A549 (cell line): ENCODE measurements around the gene PAK3. TPM values are rescaled to one million over a fixed set of nuclear protein-coding genes. Genes with fewer than 3 reads are reported as not detected.

Experiments
- ATAC-seq, 2 experiments: fragments of 200-7000 bp in 1 of 2; fragments of >200 bp in 1 of 2; cut with Nextera tagmentation in 1 of 2; cut with Tn5 transposase in 1 of 2; 3 replicates each; pipeline versions ENCODE4 v1.8.0 to v1.9.1; 2018 to 2020; ENCODE audit warnings: mild to moderate bottlenecking in 1 of 2, moderate library complexity in 1 of 2
- CTCF ChIA-PET: fragments of 300-600 bp; sonication (Branson Sonifier 250); formaldehyde crosslinking; extraction: SDS; loops from one replicate; lab custom pipeline; 2021; ENCODE audit warnings: antibody characterized with exemption, inconsistent platforms; lab: Yijun Ruan, JAX
- POLR2A ChIA-PET: fragments of 350-600 bp; formaldehyde crosslinking; extraction: SDS; loops from one replicate; lab custom pipeline; 2021; ENCODE audit warnings: antibody characterized with exemption, inconsistent platforms; lab: Yijun Ruan, JAX
- DNase-seq, 2 experiments: peaks; one replicate each; pipeline versions ENCODE4 v3.0.0 to v3.0.0-alpha.2; 2011 to 2016; ENCODE audit warnings: low read depth in 1 of 2, low spot score in 1 of 2
- FAIRE-seq: peaks from 2 replicates; lab custom pipeline; 2011; peaks lifted over from hg19 to GRCh38; lab: Jason Lieb, UNC
- H3K27ac ChIP-seq, 2 experiments: fragments of >200 bp; sonication (Bioruptor Twin); formaldehyde crosslinking; 3 replicates each; pipeline ENCODE4 v1.5.1; 2016 to 2017
- H3K4me1 ChIP-seq: fragments of >200 bp; sonication (Bioruptor Twin); formaldehyde crosslinking; 3 replicates; pipeline ENCODE4 v1.6.1; 2016
- H3K4me2 ChIP-seq: fragments of >200 bp; sonication (Bioruptor Twin); formaldehyde crosslinking; 3 replicates; pipeline ENCODE4 v1.6.1; 2016
- H3K4me3 ChIP-seq: fragments of >200 bp; sonication (Bioruptor Twin); formaldehyde crosslinking; 3 replicates; pipeline ENCODE4 v1.5.1; 2016
- H3K9me3 ChIP-seq: fragments of >200 bp; sonication (Bioruptor Twin); formaldehyde crosslinking; 3 replicates; pipeline ENCODE4 v1.6.1; 2016
- BCL3 ChIP-seq: fragments of >200 bp; sonication (Bioruptor Twin); formaldehyde crosslinking; IDR thresholded peaks from 3 replicates; pipeline ENCODE4 v1.6.1; 2016
- CHD4 ChIP-seq: fragments of 200-600 bp; sonication (generic); IDR thresholded peaks from 2 replicates; pipeline ENCODE4 v1.6.1; 2016; ENCODE audit warnings: antibody characterized with exemption, mild to moderate bottlenecking, borderline replicate concordance
- CTCF ChIP-seq: fragments of >200 bp; sonication (Bioruptor Twin); formaldehyde crosslinking; IDR thresholded peaks from 3 replicates; pipeline ENCODE4 v1.5.1; 2016
- EHMT2 ChIP-seq: fragments of 200-600 bp; sonication (generic); IDR thresholded peaks from 2 replicates; pipeline ENCODE4 v1.6.1; 2016; ENCODE audit warnings: antibody characterized with exemption, low read depth, mild to moderate bottlenecking, moderate library complexity
- EP300 ChIP-seq, 2 experiments: fragments of >200 bp; sonication (Bioruptor Twin); formaldehyde crosslinking; IDR thresholded peaks; 2 replicates in 1 of 2; 3 replicates in 1 of 2; pipeline ENCODE4 v1.6.1; 2016 to 2017
- ESRRA ChIP-seq: fragments of 150-350 bp; IDR thresholded peaks from 2 replicates; pipeline ENCODE4 v1.6.1; 2014; ENCODE audit warnings: mild to moderate bottlenecking, low read length, borderline replicate concordance
- HEYL ChIP-seq: fragments of 250-450 bp; sonication (Bioruptor Pico); IDR thresholded peaks from 2 replicates; pipeline ENCODE4 v1.8.0; 2021; ENCODE audit warnings: mild to moderate bottlenecking, moderate library complexity
- HOXB5 ChIP-seq: fragments of 250-450 bp; sonication (Bioruptor Pico); IDR thresholded peaks from 2 replicates; pipeline ENCODE4 v1.5.0; 2020; ENCODE audit warnings: mild to moderate bottlenecking, moderate library complexity
- MYC ChIP-seq: IDR thresholded peaks from 2 replicates; pipeline ENCODE4 v1.6.1; 2012; ENCODE audit warnings: mild to moderate bottlenecking, inconsistent platforms, low read length, improper control_type of control experiment, borderline replicate concordance
- PBX3 ChIP-seq: IDR thresholded peaks from 2 replicates; pipeline ENCODE4 v1.6.1; 2012
- PHF8 ChIP-seq: fragments of 200-600 bp; sonication (generic); IDR thresholded peaks from 2 replicates; pipeline ENCODE4 v1.6.1; 2016; ENCODE audit warnings: low read depth, mild to moderate bottlenecking, antibody characterized with exemption, moderate library complexity, borderline replicate concordance
- POLR2AphosphoS2 ChIP-seq: conservative IDR thresholded peaks from 2 replicates; pipeline ENCODE4 v1.6.1; 2012; ENCODE audit warnings: low read length, improper control_type of control experiment, inconsistent platforms
- RARB ChIP-seq: fragments of 250-450 bp; sonication (Bioruptor Pico); IDR thresholded peaks from 2 replicates; pipeline ENCODE4 v1.8.0; 2021; ENCODE audit warnings: mild to moderate bottlenecking, moderate library complexity
- SMC3 ChIP-seq: fragments of >200 bp; sonication (Bioruptor Twin); formaldehyde crosslinking; IDR thresholded peaks from 3 replicates; pipeline ENCODE4 v1.6.1; 2018; ENCODE audit warnings: inconsistent platforms
- ZC3H11A ChIP-seq: fragments of 450-650 bp; IDR thresholded peaks from 2 replicates; pipeline ENCODE4 v1.6.1; 2014; ENCODE audit warnings: antibody characterized with exemption, mild to moderate bottlenecking
- ZFP36 ChIP-seq: fragments of 450-650 bp; IDR thresholded peaks from 2 replicates; pipeline ENCODE4 v1.6.1; 2014; ENCODE audit warnings: borderline replicate concordance; ENCODE audit not compliant: partially characterized antibody
- ZNF302 ChIP-seq: fragments of 250-450 bp; sonication (Bioruptor Pico); IDR thresholded peaks from 2 replicates; pipeline ENCODE4 v1.9.0; 2021; ENCODE audit warnings: inconsistent platforms, mild to moderate bottlenecking, moderate library complexity
- WGBS: methylation state at CpG from one replicate; pipeline ENCODE4 v1.1.6; 2017; ENCODE audit errors: missing lambda C conversion rate; 5-methylcytosine and 5-hydroxymethylcytosine counted together
- polyA plus RNA-seq, 4 experiments: library from polyadenylated mRNA; depleted of rRNA in 3 of 4; stranded (reverse); fragments of >200 nt; fragmentation: RNase III in 1 of 4; extraction: RNeasy Plus Mini Kit Qiagen cat#74134 plus additional on column Dnase treatment in 1 of 4; gene quantifications; 2 replicates in 3 of 4; 3 replicates in 1 of 4; pipeline ENCODE4 v1.2.3, GENCODE V29; 2011 to 2017

Gene PAK3
- polyA plus RNA-seq, 2 of the 4 experiments (the other 2 are of a cell fraction), result 0.06 to 0.17 TPM

- no peak for FAIRE-seq
- ATAC-seq, result no peak
Measured at GRCh38 chrX:111052478-111052877, 43.5 kb upstream of the PAK3 start.

GRCh38 chrX:111071542-111072277 lies 24.3 kb upstream of the PAK3 start:
- Histone ChIP-seq H3K4me3 (no peak overlapping the region), H3K9me3 (no peaks in the 10 kb centered on the region), H3K4me2 (no peak overlapping the region), H3K4me1 (no peaks in the 10 kb centered on the region), H3K27ac (no peak overlapping the region)
- TF ChIP-seq ZFP36, result no peak
- no peak for TF ChIP-seq EP300 (IDR thresholded peaks at IDR 0.05)
- TF ChIP-seq CTCF, result no peak
- POLR2A ChIA-PET, result interaction anchor here (0.6 kb wide), 1 partner anchor 897 kb away, joined by 5 read pairs; no protein-coding TSS in a partner anchor
- ATAC-seq (no peak), DNase-seq (no peak), FAIRE-seq (no peak)
- 0% methylated on average over 1 of the region's 1 CpG for WGBS
- CTCF ChIA-PET, result no interaction called here

More at GRCh38 chrX:111052478-111052877, 43.5 kb upstream of the PAK3 start:
- ChIA-PET POLR2A (no interaction called here), CTCF (no interaction called here)
- no peaks in the 10 kb centered on the region for H3K9me3 ChIP-seq
- H3K4me3 ChIP-seq, result no peak overlapping the region
- H3K4me2 ChIP-seq, result no peak overlapping the region
- H3K27ac ChIP-seq, result no peak overlapping the region
- TF ChIP-seq ZNF302 (CRISPR knock-in tag) (no peak), HOXB5 (CRISPR knock-in tag) (no peak), PBX3 (no peak)
- no peaks in the 10 kb centered on the region for H3K4me1 ChIP-seq
- DNase-seq, result no peak

- Histone ChIP-seq H3K4me3 (no peak overlapping the region), H3K4me2 (no peak overlapping the region), H3K27ac (no peak overlapping the region), H3K4me1 (no peaks in the 10 kb centered on the region), H3K9me3 (no peaks in the 10 kb centered on the region)
- POLR2A ChIA-PET, result no interaction called here
- ATAC-seq (no peak), FAIRE-seq (no peak), DNase-seq (no peak)
- CTCF ChIA-PET, result no interaction called here
- no peak for TF ChIP-seq MYC
- no peak for TF ChIP-seq POLR2AphosphoS2
- no peak for TF ChIP-seq ZC3H11A
- TF ChIP-seq ESRRA, result no peak
- no peak for TF ChIP-seq EHMT2
- no peak for TF ChIP-seq SMC3
- no peak for TF ChIP-seq PHF8
- no peak for TF ChIP-seq RARB (CRISPR knock-in tag)
- no peak for TF ChIP-seq HEYL (CRISPR knock-in tag)
- no peak for TF ChIP-seq CHD4
- TF ChIP-seq BCL3, result no peak
- WGBS, result 14% methylated on average over 1 of the region's 1 CpG
Measured at GRCh38 chrX:111083081-111083480, 12.9 kb upstream of the PAK3 start.
